Measurements from ENCODE around the gene SPAG16.

GRCh38 chr2:214265991-214266489, 981.8 kb downstream of the SPAG16 start:
- TF ChIP-seq ZNF335 (CRISPR knock-in tag; IDR thresholded peaks at IDR 0.05) (no peak), SIN3B (IDR thresholded peaks at IDR 0.05; ENCODE audit: low read length) (no peak), CENPX (CRISPR knock-in tag; IDR thresholded peaks at IDR 0.05) (no peak), STAT5B (CRISPR knock-in tag; IDR thresholded peaks at IDR 0.05) (no peak), MYC (CRISPR knock-in tag; IDR thresholded peaks at IDR 0.05; ENCODE audit: borderline replicate concordance) (no peak), NFIC (IDR thresholded peaks at IDR 0.05; ENCODE audit: low read length) (no peak), NR2C2 (CRISPR knock-in tag; IDR thresholded peaks at IDR 0.05; ENCODE audit: borderline replicate concordance) (no peak), SPEN (CRISPR knock-in tag; IDR thresholded peaks at IDR 0.05; ENCODE audit: low read depth) (no peak), SMARCE1 (IDR thresholded peaks at IDR 0.05; ENCODE audit: borderline replicate concordance) (no peak)
